Raji (cell line): ENCODE measurements around the gene LRMDA.

Experiments used
- POLR2A ChIP-seq: IDR thresholded peaks from 2 replicates; pipeline ENCODE4 v1.6.1; 2011; ENCODE audit warnings: low read depth, low read length, control low read depth; ENCODE audit not compliant: insufficient read depth

The LRMDA gene

GRCh38 chr10:75596930-75597620 is 165.7 kb downstream of the LRMDA start:
- no peak for TF ChIP-seq POLR2A

GRCh38 chr10:75597773-75598440 is 166.5 kb downstream of the LRMDA start:
- TF ChIP-seq POLR2A = no peak

GRCh38 chr10:75598998-75599397 is 167.6 kb downstream of the LRMDA start:
- TF ChIP-seq POLR2A = no peak

GRCh38 chr10:75599875-75600648 is 168.6 kb downstream of the LRMDA start:
- TF ChIP-seq POLR2A = no peak

- TF ChIP-seq POLR2A = no peak
These were observed 169.4 kb downstream of the LRMDA start for GRCh38 chr10:75600833-75601232.

- no peak for TF ChIP-seq POLR2A
These were observed 170.9 kb downstream of the LRMDA start for GRCh38 chr10:75602341-75602740.

GRCh38 chr10:75605096-75605495 is 173.7 kb downstream of the LRMDA start:
- TF ChIP-seq POLR2A = no peak

- TF ChIP-seq POLR2A = no peak
These were observed 174.9 kb downstream of the LRMDA start for GRCh38 chr10:75606203-75606779.

GRCh38 chr10:75607576-75607975 is 176.2 kb downstream of the LRMDA start:
- no peak for TF ChIP-seq POLR2A

GRCh38 chr10:75610183-75610582 is 178.8 kb downstream of the LRMDA start:
- no peak for TF ChIP-seq POLR2A

GRCh38 chr10:75611172-75611992 is 180.0 kb downstream of the LRMDA start:
- no peak for TF ChIP-seq POLR2A

- no peak for TF ChIP-seq POLR2A
These were observed 180.6 kb downstream of the LRMDA start for GRCh38 chr10:75611993-75612372.

GRCh38 chr10:75612904-75613684 is 181.7 kb downstream of the LRMDA start:
- no peak for TF ChIP-seq POLR2A
